SU-DHL-6 (cell line): Measurements from ENCODE around the gene MYO15B.

Experiments
- H2AFZ ChIP-seq: fragments of 200-600 bp; sonication (generic); 2 replicates; pipeline ENCODE4 v1.6.1; 2014; ENCODE audit warnings: low read depth, mild to moderate bottlenecking, moderate library complexity, mixed read lengths, antibody characterized with exemption, low read length; ENCODE audit not compliant: severe bottlenecking
- H3F3A ChIP-seq: fragments of 200-600 bp; shearing (Covaris generic); 2 replicates; pipeline ENCODE4 v1.6.0; 2016; ENCODE audit warnings: antibody characterized with exemption, mild to moderate bottlenecking; ENCODE audit not compliant: insufficient read depth
- H3K27ac ChIP-seq: fragments of 200-600 bp; sonication (generic); 2 replicates; pipeline ENCODE4 v1.5.1; 2016; ENCODE audit warnings: low read depth, mild to moderate bottlenecking, low read length, moderate library complexity, mixed read lengths
- H3K27me3 ChIP-seq: fragments of 200-600 bp; sonication (generic), shearing (Covaris generic); 2 replicates; pipeline ENCODE4 v1.6.0; 2014; ENCODE audit warnings: mild to moderate bottlenecking, low read length
- H3K36me3 ChIP-seq: fragments of 200-600 bp; sonication (generic); 2 replicates; pipeline ENCODE4 v1.6.1; 2014; ENCODE audit warnings: mild to moderate bottlenecking, low read length, mixed read lengths
- H3K4me2 ChIP-seq: fragments of 300-600, 200-600 bp; shearing (Covaris generic), sonication (generic); 2 replicates; pipeline ENCODE4 v1.6.0; 2014; ENCODE audit warnings: low read length, low read depth, mild to moderate bottlenecking; ENCODE audit not compliant: poor library complexity, severe bottlenecking
- H3K4me3 ChIP-seq: fragments of 200-600 bp; sonication (generic); 2 replicates; pipeline ENCODE4 v1.5.1; 2014; ENCODE audit warnings: antibody characterized with exemption, low read length, mild to moderate bottlenecking, mixed read lengths; ENCODE audit not compliant: insufficient read depth, poor library complexity, severe bottlenecking
- H3K79me2 ChIP-seq: fragments of 200-600 bp; sonication (generic); 2 replicates; pipeline ENCODE4 v1.6.1; 2014; ENCODE audit warnings: mild to moderate bottlenecking, low read length, moderate library complexity; ENCODE audit not compliant: insufficient read depth
- H3K9ac ChIP-seq: fragments of 200-600 bp; sonication (generic); 2 replicates; pipeline ENCODE4 v1.7.0; 2014; ENCODE audit warnings: mild to moderate bottlenecking, low read length
- H3K9me2 ChIP-seq: fragments of 200-600 bp; sonication (generic); replicated peaks from 2 replicates; pipeline ENCODE4 v1.6.1; 2014; ENCODE audit warnings: low read length; ENCODE audit not compliant: insufficient read depth
- H3K9me3 ChIP-seq: fragments of 200-600 bp; sonication (generic); 2 replicates; pipeline ENCODE4 v1.6.1; 2014; ENCODE audit warnings: low read length, mixed read lengths; ENCODE audit not compliant: insufficient read depth
- H4K20me1 ChIP-seq: fragments of 200-600 bp; sonication (generic); 2 replicates; pipeline ENCODE4 v1.6.1; 2014; ENCODE audit warnings: low read depth, mild to moderate bottlenecking, antibody characterized with exemption, low read length, moderate library complexity, mixed read lengths
- EZH2phosphoT487 ChIP-seq: fragments of 200-600 bp; sonication (generic), shearing (Covaris generic); conservative IDR thresholded peaks from 2 replicates; pipeline ENCODE4 v1.6.1; 2018; ENCODE audit warnings: mild to moderate bottlenecking, antibody characterized with exemption, low read length, moderate library complexity, mixed read lengths
- TF ChIP-seq, protein P1 (sequence below): fragments of 200-600 bp; sonication (generic); IDR thresholded peaks from one replicate; pipeline ENCODE4 v1.5.1; 2017; ENCODE audit warnings: antibody characterized with exemption, mild to moderate bottlenecking, low read length, moderate library complexity; ENCODE audit not compliant: insufficient read depth, poor library complexity, severe bottlenecking

MYO15B gene

GRCh38 chr17:75666959-75667790 is 79.6 kb downstream of the MYO15B start, which contains the start of the genes RECQL5 and SAP30BP:
RECQL5 (minus strand) TSS chr17:75667154; CDS start chr17:75666557, 597 bp downstream.
SAP30BP (plus strand) TSS chr17:75667338; CDS start chr17:75667373, 35 bp downstream.
- H3K9me2 ChIP-seq = no peaks in the 10 kb centered on the region
- H3F3A ChIP-seq = peaks cover 31% of the 10 kb centered on the region
- H3K4me2 ChIP-seq = peak within 1 kb of the TSS; percentile 98
- H3K4me3 ChIP-seq = peak within 1 kb of the TSS; percentile 95
- H3K79me2 ChIP-seq = peaks cover 62% of the 10 kb centered on the region
- H4K20me1 ChIP-seq = no peaks in the 10 kb centered on the region
- peaks cover 18% of the 10 kb centered on the region; the same call in 1 of the 2 replicates for H3K36me3 ChIP-seq
- no peak within 1 kb of the TSS for H2AFZ ChIP-seq
- peak within 1 kb of the TSS; percentile 76 for H3K9ac ChIP-seq
- TF ChIP-seq, protein P1, sequence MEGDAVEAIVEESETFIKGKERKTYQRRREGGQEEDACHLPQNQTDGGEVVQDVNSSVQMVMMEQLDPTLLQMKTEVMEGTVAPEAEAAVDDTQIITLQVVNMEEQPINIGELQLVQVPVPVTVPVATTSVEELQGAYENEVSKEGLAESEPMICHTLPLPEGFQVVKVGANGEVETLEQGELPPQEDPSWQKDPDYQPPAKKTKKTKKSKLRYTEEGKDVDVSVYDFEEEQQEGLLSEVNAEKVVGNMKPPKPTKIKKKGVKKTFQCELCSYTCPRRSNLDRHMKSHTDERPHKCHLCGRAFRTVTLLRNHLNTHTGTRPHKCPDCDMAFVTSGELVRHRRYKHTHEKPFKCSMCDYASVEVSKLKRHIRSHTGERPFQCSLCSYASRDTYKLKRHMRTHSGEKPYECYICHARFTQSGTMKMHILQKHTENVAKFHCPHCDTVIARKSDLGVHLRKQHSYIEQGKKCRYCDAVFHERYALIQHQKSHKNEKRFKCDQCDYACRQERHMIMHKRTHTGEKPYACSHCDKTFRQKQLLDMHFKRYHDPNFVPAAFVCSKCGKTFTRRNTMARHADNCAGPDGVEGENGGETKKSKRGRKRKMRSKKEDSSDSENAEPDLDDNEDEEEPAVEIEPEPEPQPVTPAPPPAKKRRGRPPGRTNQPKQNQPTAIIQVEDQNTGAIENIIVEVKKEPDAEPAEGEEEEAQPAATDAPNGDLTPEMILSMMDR = no peak
- TF ChIP-seq EZH2phosphoT487 = no peak
- H3K27me3 ChIP-seq = no peaks in the 10 kb centered on the region
- H3K27ac ChIP-seq = peak within 1 kb of the TSS; percentile 96
- no peaks in the 10 kb centered on the region for H3K9me3 ChIP-seq

GRCh38 chr17:75667825-75668224 is 80.2 kb downstream of the MYO15B start:
- Histone ChIP-seq H3K27me3 (no peaks in the 10 kb centered on the region), H3K9me3 (no peaks in the 10 kb centered on the region), H3K36me3 (peaks cover 20% of the 10 kb centered on the region; the same call in 1 of the 2 replicates), H3K4me2 (peak overlapping the region; percentile 98), H3K9ac (peak overlapping the region; percentile 76), H4K20me1 (no peaks in the 10 kb centered on the region), H3K27ac (peak overlapping the region; percentile 36; the same call in 1 of the 2 replicates), H3F3A (peaks cover 29% of the 10 kb centered on the region), H3K9me2 (no peaks in the 10 kb centered on the region), H2AFZ (no peak overlapping the region), H3K79me2 (peaks cover 62% of the 10 kb centered on the region), H3K4me3 (peak overlapping the region; percentile 95)
- TF ChIP-seq, protein P1 = no peak
- no peak for TF ChIP-seq EZH2phosphoT487

DNA sequence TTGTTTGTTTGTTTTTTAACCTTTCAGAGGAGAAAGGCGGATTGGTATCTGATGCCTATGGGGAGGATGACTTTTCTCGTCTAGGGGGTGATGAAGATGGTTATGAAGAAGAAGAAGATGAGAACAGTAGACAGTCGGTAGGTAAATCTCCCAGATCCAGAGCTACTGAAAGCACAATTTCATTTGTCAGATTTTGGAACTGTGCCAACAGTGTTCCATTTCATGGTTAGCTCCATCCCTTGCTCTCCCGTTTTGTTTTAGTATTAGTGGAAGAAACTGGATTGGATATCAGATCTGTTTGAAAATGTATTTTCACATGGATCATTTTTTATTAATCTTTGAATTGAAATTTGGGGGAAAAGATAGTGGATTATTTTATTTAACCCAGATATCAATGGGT is 80.9 kb downstream of the MYO15B start:
- Histone ChIP-seq H3K4me2 (peak overlapping the region; percentile 98), H2AFZ (no peak overlapping the region), H3K27ac (no peak overlapping the region), H4K20me1 (no peaks in the 10 kb centered on the region), H3K27me3 (no peaks in the 10 kb centered on the region), H3K9me3 (no peaks in the 10 kb centered on the region), H3K9ac (peak overlapping the region; percentile 76), H3K79me2 (peaks cover 62% of the 10 kb centered on the region), H3K9me2 (no peaks in the 10 kb centered on the region), H3K4me3 (peak overlapping the region; percentile 95), H3F3A (peaks cover 23% of the 10 kb centered on the region), H3K36me3 (peaks cover 17% of the 10 kb centered on the region; the same call in 1 of the 2 replicates)
- no peak for TF ChIP-seq EZH2phosphoT487
- TF ChIP-seq, protein P1 = no peak
